Epithelial cell of esophagus (primary cell): ENCODE measurements around the gene ZAR1.

Experiments
- DNase-seq: peaks from one replicate; pipeline ENCODE4 v3.0.0; 2010; ENCODE audit warnings: low read depth
- H3K4me3 ChIP-seq: 2 replicates; pipeline ENCODE4 v1.5.1; 2011; ENCODE audit warnings: mild to moderate bottlenecking, low read length, control low read depth
- TF ChIP-seq, protein P1 (sequence below): IDR thresholded peaks from 2 replicates; pipeline ENCODE4 v1.5.1; 2011; ENCODE audit warnings: low read depth, mild to moderate bottlenecking, low read length, control low read depth, inconsistent platforms; ENCODE audit not compliant: insufficient read depth; ENCODE audit errors: missing control alignments

Gene ZAR1

DNA sequence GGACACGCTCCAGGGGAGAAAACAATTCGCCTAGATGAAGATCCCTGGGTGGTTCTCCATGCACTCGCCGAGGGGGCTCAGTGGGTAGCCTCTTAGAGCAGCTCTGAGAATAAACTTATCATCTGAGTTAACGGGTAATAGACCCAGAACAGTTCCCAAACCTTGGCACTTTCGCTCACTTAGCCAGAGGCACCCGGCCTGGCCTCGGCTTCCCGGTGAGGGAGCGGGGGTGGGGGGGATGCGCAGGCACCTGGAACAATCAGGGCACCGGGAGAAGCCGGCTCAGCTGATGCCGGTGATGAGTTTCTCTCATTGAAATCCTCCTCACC lies 405 bp upstream of the ZAR1 start:
- no peak for DNase-seq
- TF ChIP-seq, protein P1, sequence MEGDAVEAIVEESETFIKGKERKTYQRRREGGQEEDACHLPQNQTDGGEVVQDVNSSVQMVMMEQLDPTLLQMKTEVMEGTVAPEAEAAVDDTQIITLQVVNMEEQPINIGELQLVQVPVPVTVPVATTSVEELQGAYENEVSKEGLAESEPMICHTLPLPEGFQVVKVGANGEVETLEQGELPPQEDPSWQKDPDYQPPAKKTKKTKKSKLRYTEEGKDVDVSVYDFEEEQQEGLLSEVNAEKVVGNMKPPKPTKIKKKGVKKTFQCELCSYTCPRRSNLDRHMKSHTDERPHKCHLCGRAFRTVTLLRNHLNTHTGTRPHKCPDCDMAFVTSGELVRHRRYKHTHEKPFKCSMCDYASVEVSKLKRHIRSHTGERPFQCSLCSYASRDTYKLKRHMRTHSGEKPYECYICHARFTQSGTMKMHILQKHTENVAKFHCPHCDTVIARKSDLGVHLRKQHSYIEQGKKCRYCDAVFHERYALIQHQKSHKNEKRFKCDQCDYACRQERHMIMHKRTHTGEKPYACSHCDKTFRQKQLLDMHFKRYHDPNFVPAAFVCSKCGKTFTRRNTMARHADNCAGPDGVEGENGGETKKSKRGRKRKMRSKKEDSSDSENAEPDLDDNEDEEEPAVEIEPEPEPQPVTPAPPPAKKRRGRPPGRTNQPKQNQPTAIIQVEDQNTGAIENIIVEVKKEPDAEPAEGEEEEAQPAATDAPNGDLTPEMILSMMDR = no peak
- H3K4me3 ChIP-seq = no peak overlapping the region

DNA sequence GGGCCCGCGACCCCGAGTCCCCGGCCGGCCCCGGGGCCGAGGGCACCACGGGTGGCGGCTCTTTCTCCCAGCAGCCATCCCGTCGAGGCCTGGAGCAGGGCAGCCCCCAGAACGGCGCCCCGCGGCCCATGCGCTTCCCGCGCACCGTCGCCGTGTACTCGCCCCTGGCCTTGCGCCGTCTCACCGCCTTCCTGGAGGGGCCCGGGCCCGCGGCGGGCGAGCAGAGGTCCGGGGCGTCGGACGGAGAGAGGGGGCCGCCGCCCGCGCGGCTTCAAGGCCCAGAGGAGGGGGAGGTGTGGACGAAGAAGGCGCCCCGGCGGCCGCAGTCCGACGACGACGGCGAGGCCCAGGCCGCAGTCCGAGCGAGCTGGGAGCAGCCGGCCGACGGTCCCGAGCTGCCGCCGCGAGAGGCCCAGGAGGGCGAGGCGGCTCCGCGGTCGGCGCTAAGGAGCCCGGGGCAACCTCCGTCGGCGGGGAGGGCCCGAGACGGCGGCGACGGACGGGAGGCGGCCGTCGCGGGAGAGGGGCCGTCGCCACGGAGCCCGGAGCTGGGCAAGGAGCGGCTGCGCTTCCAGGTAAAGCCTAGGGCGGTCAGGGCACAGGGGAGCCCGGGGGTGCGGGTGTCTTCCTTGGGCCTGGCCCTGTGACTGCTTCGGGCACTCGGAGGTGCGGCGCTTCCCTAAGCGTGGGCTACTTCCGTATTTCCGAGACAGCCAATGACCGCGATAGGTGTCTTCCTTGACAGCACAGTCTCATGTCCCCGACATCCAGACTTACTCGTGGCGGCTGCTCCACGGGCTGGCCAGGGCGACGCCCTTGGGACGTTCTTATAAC lies 845 bp downstream of the ZAR1 start:
- TF ChIP-seq, protein P1 = no peak
- no peak for DNase-seq
- H3K4me3 ChIP-seq = no peak overlapping the region

DNA sequence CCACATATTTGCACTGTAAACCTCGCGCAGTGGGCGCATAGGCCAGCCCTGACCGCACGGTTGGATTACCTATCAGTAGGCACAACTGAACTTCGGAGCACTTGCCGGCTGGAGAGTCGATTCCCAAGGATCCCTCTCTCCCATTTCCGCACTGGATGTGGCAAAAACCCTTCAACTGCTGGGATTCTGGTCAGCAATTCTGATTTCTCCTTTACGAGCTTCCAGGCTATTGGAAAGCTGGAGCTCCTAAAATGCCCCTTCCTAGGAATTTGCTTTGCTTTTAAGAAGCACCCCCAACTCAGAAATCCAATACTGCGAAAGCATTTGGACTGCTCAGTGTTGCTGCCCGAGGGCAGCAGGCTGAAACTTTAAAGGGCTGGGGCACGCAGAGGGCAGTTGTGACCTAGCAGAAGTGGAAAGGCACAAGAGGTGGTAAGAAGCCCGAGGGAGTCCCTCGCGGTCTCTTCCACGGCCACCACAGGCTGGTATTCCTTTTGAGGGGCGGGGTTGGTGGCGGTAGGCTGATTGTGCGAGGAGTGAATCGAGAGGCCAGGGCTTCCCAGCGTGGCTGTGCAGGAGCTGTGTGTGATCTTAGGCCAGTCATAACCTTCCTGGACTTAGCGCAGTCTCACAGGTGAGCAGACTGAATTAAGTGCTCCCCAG lies 1.6 kb downstream of the ZAR1 start:
- no peak overlapping the region for H3K4me3 ChIP-seq
- TF ChIP-seq, protein P1 = no peak
- no peak for DNase-seq

DNA sequence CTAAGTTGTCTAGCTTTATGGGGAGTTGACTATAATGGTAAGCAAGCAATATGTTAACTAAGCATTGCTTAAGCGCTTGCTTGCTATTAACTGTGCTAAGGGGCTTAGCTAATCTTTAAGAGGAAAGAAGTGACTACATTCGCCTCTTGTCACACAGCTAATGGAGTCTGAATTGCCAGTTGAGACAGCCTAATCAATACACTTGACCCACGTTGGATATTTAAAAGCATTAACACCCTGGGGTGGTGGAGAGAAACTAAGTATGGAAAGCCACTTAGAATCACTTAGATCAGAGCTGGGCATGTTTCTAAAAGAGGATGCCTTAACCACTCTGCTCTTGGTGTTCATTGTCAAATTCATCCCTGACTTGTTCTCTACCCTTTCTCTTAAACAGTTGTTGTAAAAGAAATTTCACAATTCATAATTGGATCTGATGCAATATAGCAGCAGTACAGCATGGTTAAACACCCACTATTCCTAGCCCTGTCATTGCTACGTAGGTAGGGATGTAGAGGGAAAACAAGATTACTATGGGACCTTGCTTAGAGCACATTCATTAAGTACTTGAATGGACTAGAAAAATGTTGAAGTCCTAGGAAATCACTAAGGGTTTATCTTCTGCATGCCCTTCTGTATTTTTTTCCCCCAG lies 3.5 kb downstream of the ZAR1 start:
- TF ChIP-seq, protein P1 = no peak
- no peak overlapping the region for H3K4me3 ChIP-seq
- peak; percentile 14 for DNase-seq

DNA sequence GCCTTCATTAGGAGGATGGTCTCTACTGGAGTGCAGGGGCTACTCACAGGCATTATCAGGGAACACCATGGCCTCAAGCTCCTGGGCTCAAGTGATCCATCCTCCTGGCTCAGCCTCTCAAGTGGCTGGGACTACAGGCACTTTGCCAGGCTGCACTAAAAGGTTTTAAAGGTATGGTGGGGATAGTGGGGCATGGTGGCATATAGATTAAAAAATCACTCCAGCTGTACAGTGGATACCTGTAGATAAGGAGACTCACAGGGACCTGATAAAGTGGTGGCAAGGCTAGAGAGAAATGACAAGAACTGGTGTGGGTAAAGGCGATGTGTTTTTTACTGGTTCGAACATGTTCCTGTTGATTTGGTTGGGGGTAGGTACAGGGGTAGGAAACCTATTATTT lies 5.9 kb downstream of the ZAR1 start:
- no peak for DNase-seq
- TF ChIP-seq, protein P1 = no peak
- no peak overlapping the region for H3K4me3 ChIP-seq

DNA sequence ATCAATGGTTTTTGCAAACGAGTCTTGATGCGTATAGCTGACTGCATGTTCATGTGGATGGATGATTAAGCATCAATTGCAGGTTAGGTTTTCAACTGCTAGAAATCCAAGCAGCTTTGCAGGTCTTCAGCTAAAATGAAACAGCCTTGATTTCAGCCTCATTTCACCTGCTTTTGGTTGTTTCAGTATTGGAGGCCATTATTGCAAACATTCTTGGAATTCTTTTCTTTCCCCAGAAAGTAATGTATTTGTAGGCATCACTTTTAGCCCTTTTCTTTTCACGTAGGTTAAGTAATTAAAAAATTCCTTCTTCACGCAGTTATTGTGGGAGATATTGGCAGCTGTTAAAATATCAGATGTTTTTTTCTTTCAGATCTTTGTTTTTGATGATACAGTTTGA lies 8.8 kb downstream of the ZAR1 start:
- TF ChIP-seq, protein P1 = no peak
- no peak overlapping the region for H3K4me3 ChIP-seq

More for the DNA sequence above, 8.8 kb downstream of the ZAR1 start:
- DNase-seq = no peak
